Chondrocyte (in vitro differentiated cells): ENCODE results near the gene SYNPO2. TPM values are rescaled to one million over a fixed set of nuclear protein-coding genes. Genes with fewer than 3 reads are reported as not detected.

Experiments
- DNase-seq: peaks from one replicate; pipeline ENCODE4 v3.0.0; 2021; ENCODE audit warnings: mixed read lengths, low spot score
- H3K27ac Mint-ChIP-seq: one replicate; pipeline ENCODE4 v1.8.0; 2021; ENCODE audit warnings: mild to moderate bottlenecking, moderate library complexity, mixed read lengths; ENCODE audit not compliant: unreplicated experiment
- H3K27me3 Mint-ChIP-seq: 2 replicates; pipeline ENCODE4 v1.8.0; 2021; ENCODE audit warnings: low read depth, mixed read lengths
- H3K36me3 Mint-ChIP-seq: 2 replicates; pipeline ENCODE4 v1.8.0; 2021; ENCODE audit warnings: low read depth, mixed read lengths
- H3K4me1 Mint-ChIP-seq: 2 replicates; pipeline ENCODE4 v1.8.0; 2021; ENCODE audit warnings: low read depth, mild to moderate bottlenecking, mixed read lengths
- H3K4me3 Mint-ChIP-seq: one replicate; pipeline ENCODE4 v1.8.0; 2021; ENCODE audit warnings: mild to moderate bottlenecking, moderate library complexity, mixed read lengths; ENCODE audit not compliant: unreplicated experiment
- H3K9me3 Mint-ChIP-seq: 2 replicates; pipeline ENCODE4 v1.8.0; 2021; ENCODE audit warnings: low read depth, mixed read lengths
- CTCF ChIP-seq: fragments of 200-600 bp; sonication (generic); IDR thresholded peaks from 2 replicates; pipeline ENCODE4 v1.5.0; 2021; ENCODE audit warnings: antibody characterized with exemption, mild to moderate bottlenecking, moderate library complexity
- total RNA-seq: library from RNA; stranded (reverse); gene quantifications from 3 replicates; pipeline ENCODE4 v1.2.1, GENCODE V29; 2021

SYNPO2 gene
- total RNA-seq, 1 donor from 2014 or later: 21.5 TPM

- no peak for DNase-seq
- H3K27me3 Mint-ChIP-seq: no peaks in the 10 kb centered on the region
- H3K4me3 Mint-ChIP-seq: no peak overlapping the region
- H3K9me3 Mint-ChIP-seq: no peaks in the 10 kb centered on the region
- no peak overlapping the region for H3K27ac Mint-ChIP-seq
- no peaks in the 10 kb centered on the region for H3K36me3 Mint-ChIP-seq
- H3K4me1 Mint-ChIP-seq: peaks cover 12% of the 10 kb centered on the region
- no peak for TF ChIP-seq CTCF
Measured at GRCh38 chr4:118930255-118930654, 41.6 kb downstream of the SYNPO2 start.

- no peak for TF ChIP-seq CTCF
- no peaks in the 10 kb centered on the region for H3K27me3 Mint-ChIP-seq
- H3K4me1 Mint-ChIP-seq: peaks cover 12% of the 10 kb centered on the region
- no peak for DNase-seq
- peak overlapping the region; percentile 45 for H3K27ac Mint-ChIP-seq
- H3K9me3 Mint-ChIP-seq: no peaks in the 10 kb centered on the region
- no peaks in the 10 kb centered on the region for H3K36me3 Mint-ChIP-seq
- H3K4me3 Mint-ChIP-seq: no peak overlapping the region
Measured at GRCh38 chr4:118931786-118932185, 43.1 kb downstream of the SYNPO2 start.

DNA sequence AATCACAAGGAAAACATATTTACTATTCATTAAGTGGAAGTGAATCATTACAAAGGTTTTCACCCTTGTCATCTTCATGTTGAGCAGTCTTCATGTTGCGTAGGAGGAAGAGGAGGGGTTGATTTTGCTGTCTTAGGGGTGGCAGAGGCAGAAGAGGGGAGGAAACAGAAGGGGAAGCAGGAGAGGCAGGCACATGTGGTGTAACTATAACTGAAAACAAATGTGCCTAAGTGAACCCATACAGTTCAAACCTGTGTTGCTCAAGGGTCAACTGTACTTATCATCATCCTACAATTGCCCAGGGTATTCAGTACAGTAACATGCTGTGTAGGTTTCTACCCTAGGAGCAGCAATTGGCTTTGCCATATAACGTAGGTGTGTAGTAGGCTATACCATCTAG lies 47.2 kb downstream of the SYNPO2 start:
- Mint-ChIP-seq H3K9me3 (no peaks in the 10 kb centered on the region), H3K27ac (no peak overlapping the region), H3K4me1 (peaks cover 8% of the 10 kb centered on the region), H3K27me3 (no peaks in the 10 kb centered on the region), H3K4me3 (no peak overlapping the region), H3K36me3 (no peaks in the 10 kb centered on the region)
- no peak for DNase-seq
- no peak for TF ChIP-seq CTCF

DNA sequence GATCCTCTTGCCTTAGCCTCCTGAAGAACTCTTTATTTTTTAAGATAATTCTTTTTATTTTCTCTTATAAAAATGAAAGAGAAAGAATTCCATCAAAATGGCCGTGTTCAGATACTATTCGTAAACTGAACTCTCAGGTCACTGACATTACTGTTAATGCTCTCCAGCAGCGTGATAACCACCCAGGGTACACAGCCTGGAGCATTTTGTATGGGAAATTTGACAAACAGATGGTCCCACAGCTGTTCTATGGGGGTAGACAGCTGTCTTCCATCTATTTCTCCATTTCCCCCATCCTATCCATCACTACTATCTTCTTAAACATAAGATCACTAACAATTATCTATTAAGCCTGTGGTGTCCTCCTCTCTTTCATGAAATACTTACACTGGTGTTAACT lies 47.8 kb downstream of the SYNPO2 start:
- no peaks in the 10 kb centered on the region for H3K36me3 Mint-ChIP-seq
- H3K27ac Mint-ChIP-seq: no peak overlapping the region
- DNase-seq: no peak
- H3K9me3 Mint-ChIP-seq: no peaks in the 10 kb centered on the region
- peaks cover 12% of the 10 kb centered on the region for H3K4me1 Mint-ChIP-seq
- H3K27me3 Mint-ChIP-seq: no peaks in the 10 kb centered on the region
- no peak overlapping the region for H3K4me3 Mint-ChIP-seq
- no peak for TF ChIP-seq CTCF

GRCh38 chr4:118939169-118939783 lies 50.6 kb downstream of the SYNPO2 start:
- H3K4me1 Mint-ChIP-seq: peaks cover 4% of the 10 kb centered on the region
- DNase-seq: no peak
- H3K9me3 Mint-ChIP-seq: no peaks in the 10 kb centered on the region
- no peak for TF ChIP-seq CTCF
- no peak overlapping the region for H3K4me3 Mint-ChIP-seq
- no peak overlapping the region for H3K27ac Mint-ChIP-seq
- H3K36me3 Mint-ChIP-seq: no peaks in the 10 kb centered on the region
- no peaks in the 10 kb centered on the region for H3K27me3 Mint-ChIP-seq
